H9 (cell line): ENCODE measurements around the gene PAM. TPM values are rescaled to one million over a fixed set of nuclear protein-coding genes. Genes with fewer than 3 reads are reported as not detected.

Experiments used
- DNase-seq: peaks from one replicate; pipeline ENCODE4 v3.0.0-alpha.2; 2017
- H2AFZ ChIP-seq: one replicate; pipeline ENCODE4 v1.6.1; 2013; ENCODE audit warnings: mild to moderate bottlenecking, low read length, control low read depth, moderate library complexity
- H2AK5ac ChIP-seq: 2 replicates; pipeline ENCODE4 v1.6.1; 2013; ENCODE audit warnings: low read length, control low read depth, mixed read lengths; ENCODE audit not compliant: insufficient read length
- H2BK120ac ChIP-seq: one replicate; pipeline ENCODE4 v1.6.1; 2013; ENCODE audit warnings: low read depth, mild to moderate bottlenecking, low read length, control low read depth, inconsistent platforms; ENCODE audit not compliant: poor library complexity, severe bottlenecking
- H2BK12ac ChIP-seq: 2 replicates; pipeline ENCODE4 v1.6.1; 2013; ENCODE audit warnings: low read length, control low read depth, mixed read lengths, low read depth; ENCODE audit not compliant: insufficient read length
- H2BK15ac ChIP-seq: 2 replicates; pipeline ENCODE4 v1.6.1; 2013; ENCODE audit warnings: low read depth, low read length, control low read depth
- H2BK20ac ChIP-seq: one replicate; pipeline ENCODE4 v1.6.1; 2013; ENCODE audit warnings: low read depth, mild to moderate bottlenecking, low read length, control low read depth, inconsistent platforms; ENCODE audit not compliant: poor library complexity, severe bottlenecking
- H2BK5ac ChIP-seq: 2 replicates; pipeline ENCODE4 v1.6.1; 2013; ENCODE audit warnings: low read length, control low read depth, mixed read lengths; ENCODE audit not compliant: insufficient read length
- H3K14ac ChIP-seq: 2 replicates; pipeline ENCODE4 v1.6.1; 2013; ENCODE audit warnings: low read length, control low read depth; ENCODE audit not compliant: insufficient read depth
- H3K18ac ChIP-seq: 2 replicates; pipeline ENCODE4 v1.6.1; 2013; ENCODE audit warnings: low read depth, mild to moderate bottlenecking, mixed read lengths, low read length, control low read depth; ENCODE audit not compliant: insufficient read length
- H3K23ac ChIP-seq: 2 replicates; pipeline ENCODE4 v1.6.1; 2013; ENCODE audit warnings: low read length, control low read depth, mixed read lengths, low read depth; ENCODE audit not compliant: insufficient read length
- H3K23me2 ChIP-seq: 2 replicates; pipeline ENCODE4 v1.6.1; 2013; ENCODE audit warnings: low read depth, mild to moderate bottlenecking, mixed read lengths, low read length, control low read depth; ENCODE audit not compliant: insufficient read length, poor library complexity, severe bottlenecking
- H3K27ac ChIP-seq: 2 replicates; pipeline ENCODE4 v1.5.1; 2013; ENCODE audit warnings: low read length, control low read depth, mixed read lengths, low read depth; ENCODE audit not compliant: insufficient read length
- H3K27me3 ChIP-seq: 2 replicates; pipeline ENCODE4 v1.6.1; 2013; ENCODE audit warnings: low read length, control low read depth, inconsistent platforms; ENCODE audit not compliant: insufficient read depth
- H3K4ac ChIP-seq: 2 replicates; pipeline ENCODE4 v1.6.1; 2013; ENCODE audit warnings: low read depth, mild to moderate bottlenecking, control low read depth, inconsistent platforms, low read length, moderate library complexity
- H3K4me1 ChIP-seq: 2 replicates; pipeline ENCODE4 v1.6.1; 2013; ENCODE audit warnings: low read length, control low read depth, inconsistent platforms; ENCODE audit not compliant: insufficient read depth
- H3K4me2 ChIP-seq: 2 replicates; pipeline ENCODE4 v1.6.1; 2013; ENCODE audit warnings: low read length, control low read depth, mixed read lengths; ENCODE audit not compliant: insufficient read length, insufficient read depth
- H3K56ac ChIP-seq: 2 replicates; pipeline ENCODE4 v1.6.1; 2013; ENCODE audit warnings: low read depth, mild to moderate bottlenecking, mixed read lengths, low read length, control low read depth; ENCODE audit not compliant: insufficient read length
- H3K79me1 ChIP-seq: 2 replicates; pipeline ENCODE4 v1.6.1; 2013; ENCODE audit warnings: low read depth, mild to moderate bottlenecking, moderate library complexity, low read length, control low read depth, inconsistent platforms; ENCODE audit not compliant: insufficient read depth, poor library complexity, severe bottlenecking
- H3K79me2 ChIP-seq: 2 replicates; pipeline ENCODE4 v1.6.1; 2013; ENCODE audit warnings: low read length, control low read depth, inconsistent platforms; ENCODE audit not compliant: insufficient read depth
- H3K9ac ChIP-seq: 2 replicates; pipeline ENCODE4 v1.6.1; 2013; ENCODE audit warnings: low read length, control low read depth, mixed read lengths; ENCODE audit not compliant: insufficient read length; ENCODE audit errors: extremely low read depth
- H3K9me3 ChIP-seq: one replicate; pipeline ENCODE4 v1.6.1; 2013; ENCODE audit warnings: low read depth, low read length, inconsistent platforms; ENCODE audit not compliant: control insufficient read depth
- H3T11ph ChIP-seq: one replicate; pipeline ENCODE4 v1.6.1; 2013; ENCODE audit warnings: mild to moderate bottlenecking, low read length, control low read depth, inconsistent platforms
- H4K20me1 ChIP-seq: one replicate; pipeline ENCODE4 v1.6.1; 2013; ENCODE audit not compliant: control insufficient read depth, insufficient read length, insufficient read depth
- H4K5ac ChIP-seq: 2 replicates; pipeline ENCODE4 v1.6.1; 2013; ENCODE audit warnings: low read depth, mild to moderate bottlenecking, mixed read lengths, low read length, control low read depth; ENCODE audit not compliant: insufficient read length
- H4K8ac ChIP-seq: replicated peaks from 2 replicates; pipeline ENCODE4 v1.6.1; 2013; ENCODE audit warnings: low read length, control low read depth, mixed read lengths, low read depth; ENCODE audit not compliant: insufficient read length
- H4K91ac ChIP-seq: 2 replicates; pipeline ENCODE4 v1.6.1; 2013; ENCODE audit warnings: low read depth, mild to moderate bottlenecking, moderate library complexity, mixed read lengths, low read length, control low read depth; ENCODE audit not compliant: insufficient read length
- H3K27ac Mint-ChIP-seq, 3 experiments: 2 replicates in 2 of 3; 3 replicates in 1 of 3; pipeline ENCODE4 v1.8.0; 2020 to 2021; ENCODE audit warnings: mixed read lengths in 3 of 3, mild to moderate bottlenecking in 1 of 3, moderate library complexity in 1 of 3
- H3K27me3 Mint-ChIP-seq: 2 replicates; pipeline ENCODE4 v1.8.0; 2021; ENCODE audit warnings: low read depth, mild to moderate bottlenecking, moderate library complexity, mixed read lengths
- H3K36me3 Mint-ChIP-seq, 3 experiments: 2 replicates in 2 of 3; 3 replicates in 1 of 3; pipeline ENCODE4 v1.8.0; 2020 to 2021; ENCODE audit warnings: low read depth in 3 of 3, mixed read lengths in 3 of 3; ENCODE audit not compliant: insufficient read depth in 1 of 3
- H3K4me1 Mint-ChIP-seq, 2 experiments: 2 replicates each; pipeline ENCODE4 v1.8.0; 2020; ENCODE audit warnings: mixed read lengths in 2 of 2
- H3K4me3 Mint-ChIP-seq, 2 experiments: 2 replicates in 1 of 2; 3 replicates in 1 of 2; pipeline ENCODE4 v1.8.0; 2020 to 2021; ENCODE audit warnings: mild to moderate bottlenecking in 2 of 2, mixed read lengths in 2 of 2, moderate library complexity in 1 of 2
- H3K9me3 Mint-ChIP-seq, 2 experiments: 2 replicates in 1 of 2; 3 replicates in 1 of 2; pipeline ENCODE4 v1.8.0; 2020; ENCODE audit warnings: mild to moderate bottlenecking in 2 of 2, mixed read lengths in 2 of 2, moderate library complexity in 1 of 2
- WGBS: extraction: QIAGEN DNeasy Blood & Tissue Kit; methylation state at CpG from one replicate; pipeline ENCODE4 v1.1.7; 2013; ENCODE audit warnings: missing lambda C conversion rate, low lambda C conversion rate, mixed read lengths; ENCODE audit not compliant: insufficient read length; ENCODE audit errors: extremely low coverage; 5-methylcytosine and 5-hydroxymethylcytosine counted together
- total RNA-seq: library from RNA; stranded (reverse); gene quantifications from 2 replicates; pipeline ENCODE4 v1.2.1, GENCODE V29; 2021
- TF ChIP-seq, protein P1 (sequence below): fragments of 200-600 bp; sonication (generic); conservative IDR thresholded peaks from 3 replicates; pipeline ENCODE4 v1.8.0; 2021; ENCODE audit warnings: antibody characterized with exemption, mild to moderate bottlenecking

Gene PAM
- total RNA-seq, 1 experiment from 2014 or later = 31.5 TPM

DNA sequence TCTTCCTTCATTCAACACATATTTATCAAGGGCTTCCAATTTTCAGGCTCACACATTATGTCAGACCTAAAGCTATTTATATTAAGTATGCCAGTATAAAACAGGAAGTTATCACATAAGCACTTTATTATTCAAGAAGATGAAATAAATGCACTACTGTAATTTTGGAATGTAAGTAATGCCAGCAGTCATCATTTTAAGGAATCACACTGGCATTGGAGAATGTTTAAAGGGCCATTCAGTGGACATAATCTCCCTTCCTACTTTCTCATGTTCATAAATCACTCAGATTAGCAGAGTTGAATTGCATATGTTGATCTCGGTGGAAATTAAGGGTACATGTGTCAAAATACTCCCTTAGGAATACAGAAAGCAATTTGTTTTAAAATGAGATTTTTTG, 200.4 kb downstream of the PAM start:
- no peak overlapping the region for H3K4me3 Mint-ChIP-seq
- no peak overlapping the region for H4K5ac ChIP-seq
- no peaks in the 10 kb centered on the region for H3K4me1 Mint-ChIP-seq
- H2AFZ ChIP-seq = no peak overlapping the region
- no peak overlapping the region for H2BK12ac ChIP-seq
- H3K79me2 ChIP-seq = no peaks in the 10 kb centered on the region
- H3K14ac ChIP-seq = no peak overlapping the region
- H3K4me1 ChIP-seq = no peaks in the 10 kb centered on the region
- no peaks in the 10 kb centered on the region for H3K23me2 ChIP-seq
- TF ChIP-seq, protein P1, sequence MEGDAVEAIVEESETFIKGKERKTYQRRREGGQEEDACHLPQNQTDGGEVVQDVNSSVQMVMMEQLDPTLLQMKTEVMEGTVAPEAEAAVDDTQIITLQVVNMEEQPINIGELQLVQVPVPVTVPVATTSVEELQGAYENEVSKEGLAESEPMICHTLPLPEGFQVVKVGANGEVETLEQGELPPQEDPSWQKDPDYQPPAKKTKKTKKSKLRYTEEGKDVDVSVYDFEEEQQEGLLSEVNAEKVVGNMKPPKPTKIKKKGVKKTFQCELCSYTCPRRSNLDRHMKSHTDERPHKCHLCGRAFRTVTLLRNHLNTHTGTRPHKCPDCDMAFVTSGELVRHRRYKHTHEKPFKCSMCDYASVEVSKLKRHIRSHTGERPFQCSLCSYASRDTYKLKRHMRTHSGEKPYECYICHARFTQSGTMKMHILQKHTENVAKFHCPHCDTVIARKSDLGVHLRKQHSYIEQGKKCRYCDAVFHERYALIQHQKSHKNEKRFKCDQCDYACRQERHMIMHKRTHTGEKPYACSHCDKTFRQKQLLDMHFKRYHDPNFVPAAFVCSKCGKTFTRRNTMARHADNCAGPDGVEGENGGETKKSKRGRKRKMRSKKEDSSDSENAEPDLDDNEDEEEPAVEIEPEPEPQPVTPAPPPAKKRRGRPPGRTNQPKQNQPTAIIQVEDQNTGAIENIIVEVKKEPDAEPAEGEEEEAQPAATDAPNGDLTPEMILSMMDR = no peak
- H4K91ac ChIP-seq = no peak overlapping the region
- H2BK20ac ChIP-seq = no peak overlapping the region
- H4K20me1 ChIP-seq = no peaks in the 10 kb centered on the region
- no peak overlapping the region for H3K4ac ChIP-seq
- H3K4me2 ChIP-seq = no peak overlapping the region
- H2AK5ac ChIP-seq = no peak overlapping the region
- no peaks in the 10 kb centered on the region for H3K79me1 ChIP-seq
- no peak overlapping the region for H3K27ac ChIP-seq
- H3K9me3 Mint-ChIP-seq = no peaks in the 10 kb centered on the region
- no peak overlapping the region for H2BK15ac ChIP-seq
- no peak overlapping the region for H3K56ac ChIP-seq
- H3K23ac ChIP-seq = no peak overlapping the region
- H3K36me3 Mint-ChIP-seq = no peaks in the 10 kb centered on the region
- H3K27me3 Mint-ChIP-seq = no peaks in the 10 kb centered on the region
- H2BK120ac ChIP-seq = no peak overlapping the region
- H3K27me3 ChIP-seq = no peaks in the 10 kb centered on the region
- H3K18ac ChIP-seq = no peak overlapping the region
- no peaks in the 10 kb centered on the region for H3K9me3 ChIP-seq
- no peak overlapping the region for H2BK5ac ChIP-seq
- DNase-seq = no peak
- H3K9ac ChIP-seq = no peak overlapping the region
- H3K27ac Mint-ChIP-seq = no peak overlapping the region
- no peak overlapping the region for H4K8ac ChIP-seq
- H3T11ph ChIP-seq = no peak overlapping the region
- WGBS = no CpG with 5 or more reads among the region's 1 CpG
